Measurements from ENCODE around the gene LCORL.
A peak's percentile ranks its signal among the peaks of the same experiment; 100 is the strongest.

The LCORL gene

GRCh38 chr4:18063079-18063478, 41.5 kb upstream of the LCORL start:
- H3K9me2 ChIP-seq (replicated peaks; ENCODE audit: low read depth, low read length), result no peaks in the 10 kb centered on the region
- TF ChIP-seq CTCF (conservative IDR thresholded peaks at IDR 0.05; ENCODE audit: low read length), result no peak
- no peak for TF ChIP-seq EZH2phosphoT487 (IDR thresholded peaks at IDR 0.05; ENCODE audit: borderline replicate concordance)
- H3K4me1 ChIP-seq (ENCODE audit: insufficient read depth, low read length, poor library complexity, severe bottlenecking), result no peaks in the 10 kb centered on the region
- H2AFZ ChIP-seq (ENCODE audit: low read length), result no peak overlapping the region
- H3K9me3 ChIP-seq (ENCODE audit: insufficient read depth, low read depth, low read length), result no peaks in the 10 kb centered on the region; the same call in 1 of the 2 replicates
- H3K9ac ChIP-seq (ENCODE audit: low read depth, low read length, poor library complexity, severe bottlenecking), result no peak overlapping the region
- H3K36me3 ChIP-seq (ENCODE audit: insufficient read depth, low read length), result no peaks in the 10 kb centered on the region
- H3K27me3 ChIP-seq (ENCODE audit: insufficient read depth, low read length, poor library complexity, severe bottlenecking), result peaks cover 19% of the 10 kb centered on the region
- H4K20me1 ChIP-seq (ENCODE audit: insufficient read depth, low read length, poor library complexity, severe bottlenecking), result no peaks in the 10 kb centered on the region
- H3K79me2 ChIP-seq (ENCODE audit: insufficient read depth, low read length), result no peaks in the 10 kb centered on the region
- no peak overlapping the region for H3K4me3 ChIP-seq (ENCODE audit: low read length, poor library complexity, severe bottlenecking)
- no peak overlapping the region for H3K4me2 ChIP-seq (ENCODE audit: low read depth, low read length, poor library complexity, severe bottlenecking)
- no peaks in the 10 kb centered on the region for H3F3A ChIP-seq (ENCODE audit: low read depth)

DNA sequence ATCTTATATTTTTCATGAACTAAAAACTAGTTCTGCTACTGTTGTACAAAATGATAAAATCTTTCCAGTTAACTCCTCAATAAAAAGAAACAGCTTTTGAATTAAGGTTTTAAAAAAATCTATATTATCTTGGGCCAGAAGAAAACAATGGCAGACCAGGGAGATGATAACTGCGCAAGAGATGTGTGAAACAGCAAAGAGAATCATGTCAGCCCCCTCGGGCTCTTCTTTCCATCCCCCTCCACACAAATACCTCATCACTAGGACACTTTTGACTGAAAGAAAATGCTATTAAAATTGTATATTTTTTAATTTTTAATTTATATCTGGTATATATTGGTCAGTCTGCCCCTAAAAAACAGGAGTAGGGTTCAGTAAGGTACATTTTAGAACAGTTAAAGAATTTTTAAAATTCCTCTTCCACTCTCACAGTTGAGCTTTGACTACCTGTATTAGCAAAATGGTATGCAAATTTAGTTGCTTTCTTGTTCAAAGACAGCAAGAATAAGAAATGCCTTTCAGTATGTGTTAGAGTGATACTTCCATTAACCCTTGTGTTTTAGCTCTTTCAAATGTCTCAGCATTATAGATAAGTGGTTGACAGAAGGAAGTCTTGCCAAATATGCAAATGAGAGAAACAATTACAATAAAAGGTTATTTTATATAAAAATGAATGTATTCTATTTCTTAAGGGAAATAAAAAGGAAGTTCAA, 36.4 kb upstream of the LCORL start:
- no peaks in the 10 kb centered on the region for H3F3A ChIP-seq (ENCODE audit: low read depth)
- no peaks in the 10 kb centered on the region for H4K20me1 ChIP-seq (ENCODE audit: insufficient read depth, low read length, poor library complexity, severe bottlenecking)
- H3K9me2 ChIP-seq (replicated peaks; ENCODE audit: low read depth, low read length), result no peaks in the 10 kb centered on the region; the same call in 1 of the 2 replicates
- H3K9me3 ChIP-seq (ENCODE audit: insufficient read depth, low read depth, low read length), result no peaks in the 10 kb centered on the region
- H3K79me2 ChIP-seq (ENCODE audit: insufficient read depth, low read length), result no peaks in the 10 kb centered on the region
- no peaks in the 10 kb centered on the region for H3K36me3 ChIP-seq (ENCODE audit: insufficient read depth, low read length)
- H3K4me2 ChIP-seq (ENCODE audit: low read depth, low read length, poor library complexity, severe bottlenecking), result peak overlapping the region; percentile 57
- H3K27me3 ChIP-seq (ENCODE audit: insufficient read depth, low read length, poor library complexity, severe bottlenecking), result peaks cover 44% of the 10 kb centered on the region
- no peaks in the 10 kb centered on the region for H3K4me1 ChIP-seq (ENCODE audit: insufficient read depth, low read length, poor library complexity, severe bottlenecking)
- no peak overlapping the region for H3K9ac ChIP-seq (ENCODE audit: low read depth, low read length, poor library complexity, severe bottlenecking)
- H2AFZ ChIP-seq (ENCODE audit: low read length), result no peak overlapping the region
- no peak for TF ChIP-seq EZH2phosphoT487 (IDR thresholded peaks at IDR 0.05; ENCODE audit: borderline replicate concordance)
- TF ChIP-seq CTCF (conservative IDR thresholded peaks at IDR 0.05; ENCODE audit: low read length), result no peak
- H3K4me3 ChIP-seq (ENCODE audit: low read length, poor library complexity, severe bottlenecking), result no peak overlapping the region

DNA sequence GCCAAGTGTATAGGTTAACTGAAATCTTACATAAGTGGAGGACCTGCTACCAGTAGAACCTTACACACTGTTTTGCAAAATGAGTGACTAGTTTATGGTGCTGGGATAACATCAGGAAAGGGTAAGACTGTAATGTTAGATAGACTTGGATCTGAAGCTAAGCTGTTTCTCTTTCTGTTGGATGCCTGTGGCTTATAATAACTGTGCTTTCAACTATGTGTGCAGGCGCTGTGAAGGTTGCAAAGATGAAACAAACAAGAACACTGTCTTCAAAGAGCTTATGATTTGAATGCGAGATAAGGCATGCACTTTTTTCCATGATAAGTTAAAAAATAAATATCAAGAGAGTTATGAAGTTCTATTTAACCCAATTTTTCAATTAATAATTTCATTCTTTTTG, 34.5 kb upstream of the LCORL start:
- H3K4me1 ChIP-seq (ENCODE audit: insufficient read depth, low read length, poor library complexity, severe bottlenecking), result no peaks in the 10 kb centered on the region
- H3K79me2 ChIP-seq (ENCODE audit: insufficient read depth, low read length), result no peaks in the 10 kb centered on the region
- H3K4me2 ChIP-seq (ENCODE audit: low read depth, low read length, poor library complexity, severe bottlenecking), result no peak overlapping the region
- H4K20me1 ChIP-seq (ENCODE audit: insufficient read depth, low read length, poor library complexity, severe bottlenecking), result no peaks in the 10 kb centered on the region
- no peaks in the 10 kb centered on the region for H3K36me3 ChIP-seq (ENCODE audit: insufficient read depth, low read length)
- no peak for TF ChIP-seq CTCF (conservative IDR thresholded peaks at IDR 0.05; ENCODE audit: low read length)
- H3K4me3 ChIP-seq (ENCODE audit: low read length, poor library complexity, severe bottlenecking), result no peak overlapping the region
- H3K9ac ChIP-seq (ENCODE audit: low read depth, low read length, poor library complexity, severe bottlenecking), result no peak overlapping the region
- no peaks in the 10 kb centered on the region for H3K9me3 ChIP-seq (ENCODE audit: insufficient read depth, low read depth, low read length)
- peaks cover 47% of the 10 kb centered on the region for H3K27me3 ChIP-seq (ENCODE audit: insufficient read depth, low read length, poor library complexity, severe bottlenecking)
- H2AFZ ChIP-seq (ENCODE audit: low read length), result no peak overlapping the region
- no peaks in the 10 kb centered on the region; the same call in 1 of the 2 replicates for H3K9me2 ChIP-seq (replicated peaks; ENCODE audit: low read depth, low read length)
- no peaks in the 10 kb centered on the region for H3F3A ChIP-seq (ENCODE audit: low read depth)
